NT2/D1 (cell line): ENCODE results near the gene SNRPA.

ENCODE experiments used
- YY1 ChIP-seq: IDR thresholded peaks from 2 replicates; pipeline ENCODE4 v1.6.1; 2011; ENCODE audit not compliant: insufficient read length, insufficient read depth
- ZNF274 ChIP-seq: IDR thresholded peaks from 2 replicates; pipeline ENCODE4 v1.6.1; 2011; ENCODE audit warnings: mild to moderate bottlenecking, low read depth, low read length

DNA sequence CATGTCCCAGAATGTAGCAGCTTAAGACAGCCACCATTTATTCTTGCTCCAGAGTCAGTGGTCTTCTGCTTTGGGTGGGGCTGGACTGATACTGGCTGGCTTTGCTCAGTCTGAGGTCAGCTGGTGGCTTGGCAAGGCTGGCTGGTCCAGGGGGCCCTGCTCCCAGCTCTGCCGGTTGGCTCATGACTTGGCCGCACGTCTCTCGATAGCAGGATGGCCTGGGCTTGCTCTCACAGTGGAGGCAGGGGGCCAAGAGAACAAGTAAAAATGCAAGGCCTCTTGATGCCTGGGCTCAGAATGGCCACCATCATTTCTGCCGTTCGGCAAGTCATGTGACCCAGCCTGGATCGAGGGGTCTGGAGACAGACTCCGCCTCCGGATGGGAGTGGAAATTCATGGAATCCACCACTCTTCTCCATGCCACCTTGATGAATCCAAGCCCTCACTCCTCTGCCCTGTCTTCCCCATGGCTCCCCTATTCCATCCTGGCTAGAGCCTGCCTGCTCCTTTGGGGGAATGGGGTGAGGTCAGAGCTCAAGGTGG, 13.8 kb upstream of the SNRPA start:
- TF ChIP-seq YY1 (no peak), ZNF274 (no peak)
